Stimulated activated CD4-positive, alpha-beta T cell treated with anti-CD3 and anti-CD28 coated beads, TNF-alpha, amount 100 ng/mL, for 4 hours (primary cell): ENCODE measurements around the gene ITPR1.

ENCODE experiments used
- DNase-seq, 3 experiments: peaks; one replicate each; pipeline ENCODE4 v3.0.0-alpha.2; 2020; ENCODE audit warnings: low read depth in 3 of 3

Gene ITPR1

GRCh38 chr3:4478261-4478660, 14.9 kb upstream of the ITPR1 start:
- DNase-seq = no peak

GRCh38 chr3:4491855-4492207, 1.3 kb upstream of the ITPR1 start:
- DNase-seq = no peak

GRCh38 chr3:4492208-4493013, 737 bp upstream of the ITPR1 start:
- DNase-seq = peak in 2 of 3 experiments; percentile 10 to 26

- no peak for DNase-seq
Measured at GRCh38 chr3:4493941-4494894, 1.1 kb downstream of the ITPR1 start.

- DNase-seq = no peak
Measured at GRCh38 chr3:4494895-4495264, 1.7 kb downstream of the ITPR1 start.

GRCh38 chr3:4495294-4496086, 2.3 kb downstream of the ITPR1 start:
- DNase-seq = no peak

- DNase-seq = no peak
Measured at GRCh38 chr3:4496087-4496452, 2.9 kb downstream of the ITPR1 start.

GRCh38 chr3:4497005-4497692, 4.0 kb downstream of the ITPR1 start:
- DNase-seq = no peak

GRCh38 chr3:4497843-4498324, 4.7 kb downstream of the ITPR1 start:
- DNase-seq = no peak

GRCh38 chr3:4498446-4498845, 5.3 kb downstream of the ITPR1 start:
- no peak for DNase-seq

GRCh38 chr3:4501437-4501836, 8.3 kb downstream of the ITPR1 start:
- no peak for DNase-seq

- DNase-seq = no peak
Measured at GRCh38 chr3:4501927-4502326, 8.8 kb downstream of the ITPR1 start.

- DNase-seq = no peak
Measured at GRCh38 chr3:4503050-4503449, 9.9 kb downstream of the ITPR1 start.

GRCh38 chr3:4504340-4505261, 11.5 kb downstream of the ITPR1 start:
- DNase-seq = no peak

GRCh38 chr3:4505688-4506558, 12.8 kb downstream of the ITPR1 start:
- no peak for DNase-seq

- no peak for DNase-seq
Measured at GRCh38 chr3:4506559-4507023, 13.4 kb downstream of the ITPR1 start.

GRCh38 chr3:4507024-4507596, 14.0 kb downstream of the ITPR1 start:
- no peak for DNase-seq

GRCh38 chr3:4508048-4508981, 15.2 kb downstream of the ITPR1 start:
- no peak for DNase-seq
